GM12878 (cell line): ENCODE data around the gene CALM3. TPM values are rescaled to one million over a fixed set of nuclear protein-coding genes. Genes with fewer than 3 reads are reported as not detected.

ENCODE experiments used
- BMI1 ChIP-seq: fragments of 450-650 bp; IDR thresholded peaks from 2 replicates; pipeline ENCODE4 v1.6.1; 2016; ENCODE audit warnings: mild to moderate bottlenecking, moderate library complexity, borderline replicate concordance
- CBX3 ChIP-seq: fragments of 200-600 bp; sonication (generic); IDR thresholded peaks from 2 replicates; pipeline ENCODE4 v1.6.1; 2016; ENCODE audit warnings: low read depth, borderline replicate concordance
- EP300 ChIP-seq, 2 experiments: fragments of 150-350 bp in 1 of 2; IDR thresholded peaks; 2 replicates each; pipeline ENCODE4 v1.6.1; 2011 to 2012; ENCODE audit warnings: low read depth in 2 of 2, low read length in 2 of 2, borderline replicate concordance in 1 of 2, improper control_type of control experiment in 1 of 2, inconsistent platforms in 1 of 2; ENCODE audit not compliant: control insufficient read depth in 1 of 2
- GATAD2B ChIP-seq: fragments of 450-650 bp; conservative IDR thresholded peaks from 2 replicates; pipeline ENCODE4 v1.6.1; 2017; ENCODE audit warnings: low read depth, mild to moderate bottlenecking, moderate library complexity
- HCFC1 ChIP-seq: fragments of 150-350 bp; IDR thresholded peaks from 2 replicates; pipeline ENCODE4 v1.6.1; 2014; ENCODE audit warnings: low read length
- IKZF2 ChIP-seq, 2 experiments: fragments of 450-650 bp; IDR thresholded peaks; 2 replicates each; pipeline ENCODE4 v1.6.1; 2017; ENCODE audit warnings: mild to moderate bottlenecking in 2 of 2, moderate library complexity in 2 of 2
- IRF3 ChIP-seq: fragments of 450-650 bp; IDR thresholded peaks from 2 replicates; pipeline ENCODE4 v1.6.1; 2014; ENCODE audit warnings: mild to moderate bottlenecking
- MEF2B ChIP-seq: fragments of 450-650 bp; IDR thresholded peaks from 2 replicates; pipeline ENCODE4 v1.6.1; 2018; ENCODE audit warnings: mild to moderate bottlenecking, moderate library complexity; ENCODE audit not compliant: partially characterized antibody, poor library complexity, severe bottlenecking
- NFXL1 ChIP-seq: fragments of 450-650 bp; IDR thresholded peaks from 2 replicates; pipeline ENCODE4 v1.6.1; 2017; ENCODE audit warnings: antibody characterized with exemption, mild to moderate bottlenecking, borderline replicate concordance
- RAD51 ChIP-seq: fragments of 450-650 bp; IDR thresholded peaks from 2 replicates; pipeline ENCODE4 v1.6.1; 2016; ENCODE audit warnings: moderate library complexity, mild to moderate bottlenecking, inconsistent platforms
- SIN3A ChIP-seq: IDR thresholded peaks from 2 replicates; pipeline ENCODE4 v1.6.1; 2012; ENCODE audit warnings: low read depth, low read length, improper control_type of control experiment
- SUPT20H ChIP-seq: IDR thresholded peaks from 2 replicates; pipeline ENCODE4 v1.6.1; 2011; ENCODE audit warnings: low read depth, mild to moderate bottlenecking, low read length, moderate library complexity, borderline replicate concordance; ENCODE audit not compliant: control insufficient read depth
- TARDBP ChIP-seq: IDR thresholded peaks from 2 replicates; pipeline ENCODE4 v1.6.1; 2016; ENCODE audit warnings: borderline replicate concordance
- ZBTB33 ChIP-seq: fragments of 450-650 bp; IDR thresholded peaks from 2 replicates; pipeline ENCODE4 v1.6.1; 2017; ENCODE audit warnings: mild to moderate bottlenecking
- ZSCAN29 ChIP-seq: fragments of 450-650 bp; IDR thresholded peaks from 2 replicates; pipeline ENCODE4 v1.6.1; 2017; ENCODE audit warnings: mild to moderate bottlenecking, moderate library complexity
- polyA plus RNA-seq, 11 experiments: library from polyadenylated mRNA; depleted of rRNA in 4 of 11; unstranded in 6 of 11; stranded (reverse) in 5 of 11; fragments of >200 nt; fragmentation: Nextera tagmentation in 4 of 11; fragmentation: Illumina TruSeq in 1 of 11; extraction: Ambion mirVana in 4 of 11; extraction: Trizol in 1 of 11; gene quantifications; 1 replicate in 1 of 11; 2 replicates in 10 of 11; pipeline versions ENCODE4 v1.2.1 to v1.2.3, GENCODE V29; 2011 to 2016; ENCODE audit warnings: inconsistent platforms in 2 of 11, missing spikeins in 2 of 11, low read depth in 1 of 11
- total RNA-seq, 4 experiments: library from RNA; depleted of rRNA in 3 of 4; stranded (reverse); fragments of >200 nt in 3 of 4; fragmentation: Illumina TruSeq in 1 of 4; extraction: Trizol in 1 of 4; gene quantifications; 2 replicates each; pipeline versions ENCODE4 v1.2.1 to v1.2.3, GENCODE V29; 2013 to 2021
- TF ChIP-seq, protein P1 (sequence below): IDR thresholded peaks from 2 replicates; pipeline ENCODE4 v1.6.1; 2011; ENCODE audit warnings: low read depth, low read length, improper control_type of control experiment, borderline replicate concordance
- TF ChIP-seq, protein P2 (sequence below): fragments of 450-650 bp; conservative IDR thresholded peaks from 2 replicates; pipeline ENCODE4 v1.6.1; 2017; ENCODE audit warnings: mild to moderate bottlenecking, moderate library complexity
- TF ChIP-seq, protein P3 (sequence below): fragments of 450-650 bp; IDR thresholded peaks from 2 replicates; pipeline ENCODE4 v1.6.1; 2016; ENCODE audit warnings: mild to moderate bottlenecking

Gene CALM3
- total and polyA plus RNA-seq, 10 of the 15 experiments (the other 5 are each of a cell fraction or from before 2014, with no cell fraction given): 164 to 849 (median 347) TPM

DNA sequence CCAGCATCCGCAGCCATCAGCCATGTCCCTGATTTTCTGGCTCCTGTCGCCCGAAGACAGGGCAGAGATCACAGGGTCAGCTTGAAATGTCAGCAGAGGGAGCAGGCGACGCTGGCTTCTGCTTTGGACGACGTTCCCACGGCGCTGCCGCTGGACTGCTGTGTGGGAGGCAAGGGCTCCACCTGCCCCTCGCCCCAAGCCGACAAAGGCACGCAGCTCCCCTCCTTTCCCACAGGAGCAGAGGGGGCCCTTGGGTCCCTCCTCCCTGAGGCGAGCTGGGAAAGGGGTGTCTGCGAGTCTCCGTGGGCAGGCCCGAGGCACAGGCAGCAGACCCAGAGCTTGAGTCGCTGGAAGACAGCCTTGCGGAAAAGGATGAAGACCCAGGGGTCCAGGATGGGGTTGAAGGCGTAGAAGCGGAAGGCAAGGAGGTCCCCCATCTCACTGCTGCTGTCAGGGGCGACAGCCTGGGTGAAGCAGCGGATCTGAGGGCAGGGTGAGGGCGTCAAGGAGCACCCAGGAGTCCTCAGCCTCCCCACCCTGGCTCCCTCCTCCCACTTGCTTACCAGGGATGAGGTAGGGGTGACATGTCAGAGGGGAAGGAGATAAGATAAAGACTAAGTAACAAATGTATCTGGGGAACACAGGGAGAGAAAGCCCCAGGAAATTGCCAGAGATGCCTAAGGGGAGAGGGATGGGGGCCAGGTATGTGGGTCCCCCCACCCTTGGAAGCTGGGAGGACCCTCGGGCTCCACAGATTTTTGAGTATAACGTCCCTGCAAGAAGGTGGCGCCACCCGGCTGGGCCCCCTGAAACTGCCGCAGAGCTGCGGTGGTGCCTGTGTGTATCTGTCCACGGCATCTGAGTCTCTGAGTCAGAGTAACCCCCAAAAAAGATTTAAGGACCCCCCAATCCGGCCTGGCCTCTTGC lies 20.3 kb downstream of the CALM3 start (continued):
- TF ChIP-seq MEF2B: no peak
- TF ChIP-seq IRF3: no peak
- TF ChIP-seq SUPT20H: no peak
- TF ChIP-seq, protein P1, sequence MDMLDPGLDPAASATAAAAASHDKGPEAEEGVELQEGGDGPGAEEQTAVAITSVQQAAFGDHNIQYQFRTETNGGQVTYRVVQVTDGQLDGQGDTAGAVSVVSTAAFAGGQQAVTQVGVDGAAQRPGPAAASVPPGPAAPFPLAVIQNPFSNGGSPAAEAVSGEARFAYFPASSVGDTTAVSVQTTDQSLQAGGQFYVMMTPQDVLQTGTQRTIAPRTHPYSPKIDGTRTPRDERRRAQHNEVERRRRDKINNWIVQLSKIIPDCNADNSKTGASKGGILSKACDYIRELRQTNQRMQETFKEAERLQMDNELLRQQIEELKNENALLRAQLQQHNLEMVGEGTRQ: no peak
- TF ChIP-seq, protein P2, sequence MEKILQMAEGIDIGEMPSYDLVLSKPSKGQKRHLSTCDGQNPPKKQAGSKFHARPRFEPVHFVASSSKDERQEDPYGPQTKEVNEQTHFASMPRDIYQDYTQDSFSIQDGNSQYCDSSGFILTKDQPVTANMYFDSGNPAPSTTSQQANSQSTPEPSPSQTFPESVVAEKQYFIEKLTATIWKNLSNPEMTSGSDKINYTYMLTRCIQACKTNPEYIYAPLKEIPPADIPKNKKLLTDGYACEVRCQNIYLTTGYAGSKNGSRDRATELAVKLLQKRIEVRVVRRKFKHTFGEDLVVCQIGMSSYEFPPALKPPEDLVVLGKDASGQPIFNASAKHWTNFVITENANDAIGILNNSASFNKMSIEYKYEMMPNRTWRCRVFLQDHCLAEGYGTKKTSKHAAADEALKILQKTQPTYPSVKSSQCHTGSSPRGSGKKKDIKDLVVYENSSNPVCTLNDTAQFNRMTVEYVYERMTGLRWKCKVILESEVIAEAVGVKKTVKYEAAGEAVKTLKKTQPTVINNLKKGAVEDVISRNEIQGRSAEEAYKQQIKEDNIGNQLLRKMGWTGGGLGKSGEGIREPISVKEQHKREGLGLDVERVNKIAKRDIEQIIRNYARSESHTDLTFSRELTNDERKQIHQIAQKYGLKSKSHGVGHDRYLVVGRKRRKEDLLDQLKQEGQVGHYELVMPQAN: no peak
- TF ChIP-seq ZSCAN29: no peak
- no peak for TF ChIP-seq RAD51
- TF ChIP-seq NFXL1: no peak
- no peak for TF ChIP-seq EP300 (IDR thresholded peaks at IDR 0.05; ENCODE audit: borderline replicate concordance in 1 of 2, control insufficient read depth in 1 of 2, low read depth in 2 of 2, low read length in 2 of 2)
- TF ChIP-seq SIN3A: no peak
- no peak for TF ChIP-seq TARDBP
- no peak for TF ChIP-seq BMI1
- TF ChIP-seq GATAD2B: 0 out of 2 replicates have a peak, but pooled peaks have one; percentile 18
- TF ChIP-seq HCFC1: no peak
- TF ChIP-seq ZBTB33: no peak
- TF ChIP-seq CBX3: no peak
- TF ChIP-seq, protein P3, sequence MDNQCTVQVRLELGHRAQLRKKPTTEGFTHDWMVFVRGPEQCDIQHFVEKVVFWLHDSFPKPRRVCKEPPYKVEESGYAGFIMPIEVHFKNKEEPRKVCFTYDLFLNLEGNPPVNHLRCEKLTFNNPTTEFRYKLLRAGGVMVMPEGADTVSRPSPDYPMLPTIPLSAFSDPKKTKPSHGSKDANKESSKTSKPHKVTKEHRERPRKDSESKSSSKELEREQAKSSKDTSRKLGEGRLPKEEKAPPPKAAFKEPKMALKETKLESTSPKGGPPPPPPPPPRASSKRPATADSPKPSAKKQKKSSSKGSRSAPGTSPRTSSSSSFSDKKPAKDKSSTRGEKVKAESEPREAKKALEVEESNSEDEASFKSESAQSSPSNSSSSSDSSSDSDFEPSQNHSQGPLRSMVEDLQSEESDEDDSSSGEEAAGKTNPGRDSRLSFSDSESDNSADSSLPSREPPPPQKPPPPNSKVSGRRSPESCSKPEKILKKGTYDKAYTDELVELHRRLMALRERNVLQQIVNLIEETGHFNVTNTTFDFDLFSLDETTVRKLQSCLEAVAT: peak; percentile 97
- TF ChIP-seq IKZF2 (IDR thresholded peaks at IDR 0.05): 0 out of 4 replicates have a peak, but pooled peaks of 1 of the 2 experiments have one; percentile 10
